Stimulated activated CD4-positive, alpha-beta T cell treated with anti-CD3 and anti-CD28 coated beads, Interleukin-1b, Interleukin-23, amount 100 ng/mL, for 48 hours (primary cell): ENCODE data around the gene OLFML2A.
A peak's percentile ranks its signal among the peaks of the same experiment; 100 is the strongest.

Source experiments
- DNase-seq: peaks from one replicate; pipeline ENCODE4 v3.0.0-alpha.2; 2020

OLFML2A gene

DNA sequence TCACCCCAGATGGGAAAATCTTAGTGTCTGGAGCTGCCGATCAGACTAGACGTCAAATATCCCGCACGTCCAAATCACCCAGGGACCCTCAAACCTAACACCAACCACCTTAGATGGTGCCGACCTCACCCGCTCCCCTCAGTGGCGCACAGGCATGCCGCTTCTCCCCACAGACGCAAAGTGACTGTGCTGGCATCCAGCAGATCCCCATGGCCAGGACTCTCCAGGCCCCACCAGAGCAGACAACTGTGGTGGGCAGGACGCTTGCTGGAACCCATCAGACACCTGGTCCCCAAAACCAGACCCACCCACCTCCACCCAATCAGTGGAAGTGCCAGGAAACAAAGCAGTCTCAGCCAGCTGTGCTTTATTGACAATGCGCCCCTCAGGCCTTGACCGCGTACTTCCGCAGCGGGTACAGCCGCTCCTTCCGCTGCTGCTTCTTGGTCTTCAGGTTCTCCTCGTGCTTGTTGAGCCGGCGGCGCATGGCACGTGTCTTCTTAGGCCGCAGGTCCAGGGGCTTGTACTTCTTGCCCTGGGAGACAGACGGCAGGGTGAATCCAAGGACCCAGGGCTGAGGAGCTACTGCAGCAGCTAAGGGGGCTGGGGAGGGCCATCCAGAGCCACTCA lies 80.7 kb downstream of the OLFML2A start:
- no peak for DNase-seq

DNA sequence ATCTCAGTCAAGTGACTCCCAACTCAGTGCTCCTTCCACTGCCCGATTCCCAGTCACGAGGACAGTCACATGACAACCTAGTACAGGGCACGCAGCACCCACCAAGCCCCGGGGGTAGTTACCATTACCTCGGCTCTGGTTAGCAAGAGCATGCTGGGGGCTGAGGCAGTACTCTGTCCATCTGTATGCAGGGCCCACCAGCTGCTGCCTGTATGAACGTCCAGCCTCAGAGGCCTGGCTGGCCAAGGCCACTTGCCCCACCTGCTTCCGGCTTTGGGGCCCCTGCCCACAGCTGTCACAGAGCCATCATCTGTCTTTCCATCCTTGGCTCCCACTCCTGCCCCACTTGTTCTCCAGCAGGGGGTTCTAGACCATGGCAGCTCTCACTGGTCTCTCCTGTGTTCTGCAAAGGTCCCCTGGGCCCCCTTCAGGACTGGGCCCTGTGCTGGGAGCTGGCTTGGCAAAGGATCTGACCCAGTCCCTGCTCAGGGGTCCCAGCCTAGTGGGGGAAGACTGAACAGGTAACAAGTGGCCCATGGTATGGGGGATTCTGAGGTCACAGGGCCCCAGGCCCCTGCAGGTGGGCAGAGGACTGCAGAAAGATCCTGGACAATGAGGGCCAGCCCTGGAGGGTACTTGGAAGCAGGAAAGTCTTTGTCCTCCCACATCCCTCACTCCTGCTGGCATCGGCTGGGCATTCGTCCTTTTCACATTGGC lies 81.6 kb downstream of the OLFML2A start:
- no peak for DNase-seq

DNA sequence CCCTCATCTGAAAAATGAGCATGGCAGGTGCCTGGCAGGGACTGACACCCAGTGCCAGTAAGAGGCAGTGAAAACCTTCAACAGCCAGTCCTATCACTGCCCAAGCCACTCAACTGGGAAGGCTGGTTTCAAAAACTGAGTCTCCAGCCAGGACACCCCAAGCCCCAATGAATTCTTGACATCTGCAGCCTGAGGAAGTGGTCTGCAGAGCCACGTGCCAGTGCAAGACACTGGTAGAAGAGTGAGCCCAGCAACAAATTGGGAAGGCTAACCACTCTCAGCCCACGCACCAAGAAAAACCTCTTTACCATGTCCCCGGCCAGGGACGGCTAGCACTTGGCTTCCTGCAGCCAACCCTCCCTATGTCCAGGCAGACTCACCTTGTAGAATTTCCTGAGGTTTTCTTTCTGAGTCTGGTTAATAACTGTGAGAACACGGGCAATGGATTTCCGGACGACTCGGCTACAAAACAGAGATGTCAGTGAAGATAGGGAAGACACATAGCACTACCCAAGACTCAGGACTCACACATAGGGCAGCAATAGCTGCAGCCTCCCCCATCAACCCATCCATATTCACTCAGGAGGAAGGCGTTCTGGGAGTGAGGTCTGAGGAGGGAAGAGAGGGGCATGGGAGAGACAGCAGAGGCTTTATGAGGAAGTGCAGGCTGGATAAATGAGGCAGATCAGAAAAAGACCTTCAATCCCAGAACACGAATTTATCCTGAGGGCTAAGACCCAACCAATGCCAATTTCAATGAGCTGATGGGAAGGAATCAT lies 83.1 kb downstream of the OLFML2A start:
- DNase-seq = no peak

- no peak for DNase-seq
Measured at GRCh38 chr9:124860582-124861341, 83.8 kb downstream of the OLFML2A start.

DNA sequence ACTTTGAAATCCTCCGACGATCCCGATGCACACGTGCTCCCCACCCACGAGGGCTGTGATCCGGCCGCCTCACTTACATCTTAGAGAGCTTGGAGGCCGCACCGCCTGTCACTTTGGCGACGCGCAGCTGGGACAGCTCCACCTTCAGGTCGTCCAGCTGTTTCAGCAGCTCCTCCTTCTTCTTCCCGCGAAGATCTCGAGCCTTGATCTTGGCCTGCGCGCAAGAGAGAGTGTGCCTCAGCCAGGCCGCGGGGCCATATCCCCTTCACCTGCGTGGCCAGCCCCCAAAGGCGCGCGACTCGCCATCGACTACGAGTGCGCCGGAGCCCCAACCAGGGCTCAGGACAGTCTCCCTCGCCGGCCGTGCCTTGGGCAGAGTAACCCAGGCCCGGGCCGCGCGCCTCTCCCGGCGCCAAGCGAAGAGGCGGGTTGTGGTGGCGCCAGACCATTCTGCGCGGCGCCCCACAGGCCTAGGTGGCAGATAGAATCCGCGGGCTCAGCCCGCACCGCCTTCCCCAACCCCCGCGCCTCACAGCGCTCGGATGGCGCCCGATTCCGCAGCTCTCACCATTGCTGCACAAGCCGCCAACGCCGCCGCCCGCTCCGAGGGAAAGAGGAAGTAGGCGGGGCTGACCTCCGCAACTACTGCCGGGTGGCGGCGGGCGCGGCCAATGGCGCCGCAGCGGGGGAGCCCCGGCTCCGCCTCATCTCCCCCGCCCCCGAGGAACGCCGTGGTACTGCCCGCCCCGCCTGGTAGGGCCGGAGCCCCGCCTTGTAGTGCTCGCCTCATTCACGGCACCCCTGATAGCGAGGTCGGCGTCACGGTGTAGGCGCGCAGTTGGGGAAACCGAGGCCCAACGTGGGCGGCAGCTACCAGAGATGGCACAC lies 84.7 kb downstream of the OLFML2A start, which contains the start of the genes ARPC5L and RPL35:
Gene ARPC5L, plus strand, starts transcription at position 789 of the 888 bp plus-strand sequence. CDS start 7,161 bp downstream, outside the sequence.
Gene RPL35, minus strand, starts transcription at position 616 of the 888 bp plus-strand sequence. Its CDS starts 45 bp downstream, at position 571.
- DNase-seq = peak; percentile 96

DNA sequence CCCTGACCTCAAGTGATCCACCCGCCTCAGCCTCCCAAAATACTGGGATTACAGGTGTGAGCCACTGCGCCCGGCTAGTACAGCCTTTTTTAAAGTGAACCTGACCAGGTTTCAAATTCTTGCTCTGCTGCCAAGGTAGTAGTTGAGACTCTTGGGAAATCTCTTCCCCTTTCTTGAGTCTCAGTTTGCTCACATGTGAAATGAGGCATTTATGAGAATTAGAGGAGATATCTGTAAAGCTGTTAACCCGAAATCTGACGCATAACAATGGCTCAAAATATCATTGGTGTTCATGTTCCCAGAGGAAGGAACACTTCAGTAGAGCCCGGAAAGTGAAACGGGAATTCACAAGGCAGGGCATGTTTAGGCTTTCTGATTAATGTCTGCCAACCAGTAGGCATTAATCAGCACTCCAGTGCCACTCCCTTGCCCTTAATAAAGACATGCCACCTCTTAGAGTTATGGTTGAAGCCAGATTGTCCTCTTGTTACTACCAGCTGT lies 86.5 kb downstream of the OLFML2A start:
- DNase-seq = no peak
